Activated CD8-positive, alpha-beta memory T cell treated with anti-CD3 and anti-CD28 coated beads for 48 hours (primary cell): ENCODE measurements around the gene AFF3.

Experiments used
- DNase-seq, 3 experiments: peaks; one replicate each; pipeline ENCODE4 v3.0.0-alpha.2; 2020; ENCODE audit warnings: low read depth in 2 of 3, low spot score in 2 of 3

AFF3 gene

DNA sequence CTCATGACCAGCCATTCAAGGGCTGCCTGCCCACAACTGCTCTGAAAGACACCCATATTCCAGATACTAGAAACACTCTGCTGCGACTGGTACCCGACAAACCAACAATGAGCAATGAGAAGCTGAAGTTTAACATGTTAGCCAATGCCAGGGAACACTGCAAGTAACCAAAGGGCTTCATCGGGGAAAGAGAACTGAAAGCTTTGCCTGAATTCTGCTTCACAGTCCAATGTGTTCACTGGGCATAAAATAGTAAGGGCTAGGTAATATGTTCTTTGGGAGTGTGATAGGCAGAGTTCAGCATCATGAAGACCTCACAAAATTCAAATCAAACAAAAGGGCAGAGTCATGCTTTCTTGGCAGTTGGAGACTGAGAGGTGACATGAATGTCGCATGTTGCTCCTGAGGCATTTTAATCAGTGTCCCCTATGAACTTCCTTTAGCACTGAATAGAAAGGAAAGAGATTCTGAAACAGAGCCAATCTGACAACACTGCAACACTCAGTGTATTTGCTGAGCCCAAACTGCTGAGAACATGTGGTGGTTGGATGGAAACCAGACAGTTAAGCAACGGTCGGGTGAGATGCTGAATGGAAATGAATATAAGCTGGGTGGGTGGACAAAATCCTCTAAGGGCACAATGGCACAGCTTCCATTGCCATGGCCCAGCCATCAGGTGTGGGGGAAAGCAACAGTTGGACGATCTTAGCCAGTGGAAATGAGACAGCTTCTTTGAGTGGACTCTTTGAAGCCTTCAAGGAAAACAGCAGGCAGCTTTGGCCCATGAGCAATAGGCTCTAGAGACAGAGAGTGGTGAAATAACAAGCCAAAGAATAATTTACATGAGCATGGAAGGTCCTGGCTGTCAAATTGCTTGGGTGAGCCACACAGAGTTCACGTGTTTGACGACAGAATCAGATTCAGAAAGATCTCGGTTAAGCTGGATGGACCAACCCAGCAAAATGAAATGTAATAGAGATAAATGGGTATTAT, 277.5 kb downstream of the AFF3 start:
- DNase-seq, result no peak

DNA sequence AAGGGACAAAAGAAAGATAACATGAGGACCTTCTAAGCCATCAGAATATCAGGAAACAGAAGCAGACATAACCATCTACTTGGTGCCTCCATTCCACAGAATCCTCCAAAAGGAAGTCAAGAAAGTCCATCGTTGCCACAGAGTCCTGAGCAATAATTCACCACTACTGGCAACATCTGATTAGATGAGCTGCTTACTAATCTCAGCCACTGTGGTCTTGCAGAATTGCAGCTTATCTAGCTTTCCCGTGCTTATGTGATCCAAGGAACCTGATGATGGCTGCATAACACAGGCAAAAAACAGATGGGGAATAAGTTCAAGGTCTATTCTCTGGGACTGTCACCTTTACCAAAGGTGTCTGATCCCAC, 278.5 kb downstream of the AFF3 start:
- DNase-seq, result no peak

DNA sequence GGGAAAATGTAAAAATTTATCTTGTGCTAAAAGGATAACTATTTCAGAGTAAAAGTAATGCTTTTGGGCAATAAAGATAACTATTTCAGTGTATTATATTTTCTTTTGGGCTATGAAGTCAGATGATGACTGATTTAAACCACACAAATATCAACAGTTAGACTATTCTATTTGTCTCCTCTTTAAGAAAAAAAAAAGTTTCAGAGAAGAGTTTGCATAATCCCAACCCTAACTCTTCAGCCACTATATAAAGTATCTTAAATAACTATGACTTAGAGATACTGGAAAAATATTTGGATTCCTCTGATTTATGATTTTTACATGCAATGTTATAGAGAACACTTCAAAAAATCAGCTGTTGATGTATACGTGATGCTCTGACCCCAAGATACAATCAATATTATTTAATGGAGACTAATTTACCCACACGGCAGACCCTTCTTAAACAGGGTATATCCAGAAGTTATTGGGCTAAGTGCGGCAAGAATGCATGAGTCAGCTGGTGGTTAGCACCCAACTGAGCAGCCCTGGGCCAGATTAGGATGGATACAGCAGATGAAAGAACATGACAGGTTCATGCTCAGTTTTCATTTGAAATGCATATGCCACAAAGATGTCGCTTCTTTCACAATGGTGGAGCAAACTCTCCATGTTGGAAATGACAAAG, 279.0 kb downstream of the AFF3 start:
- no peak for DNase-seq

DNA sequence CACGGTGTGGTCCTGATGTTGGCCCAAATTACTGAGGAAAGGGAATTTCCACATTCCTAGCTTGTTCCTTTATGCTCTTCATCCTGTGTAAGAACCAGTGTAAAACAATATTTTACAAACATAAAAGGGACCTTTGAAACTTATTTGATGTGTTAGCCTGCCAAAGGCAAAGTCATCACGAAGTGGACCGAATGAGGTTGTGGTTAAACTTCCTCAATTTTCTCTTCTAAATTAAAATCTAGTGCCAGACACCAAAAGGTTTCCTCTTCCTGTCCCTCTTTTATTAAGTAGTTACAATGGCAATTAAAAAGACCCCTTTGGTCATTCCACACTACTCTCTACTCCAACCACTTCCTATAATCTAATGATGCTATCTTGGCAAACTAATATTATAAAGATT, 279.8 kb downstream of the AFF3 start:
- no peak for DNase-seq

DNA sequence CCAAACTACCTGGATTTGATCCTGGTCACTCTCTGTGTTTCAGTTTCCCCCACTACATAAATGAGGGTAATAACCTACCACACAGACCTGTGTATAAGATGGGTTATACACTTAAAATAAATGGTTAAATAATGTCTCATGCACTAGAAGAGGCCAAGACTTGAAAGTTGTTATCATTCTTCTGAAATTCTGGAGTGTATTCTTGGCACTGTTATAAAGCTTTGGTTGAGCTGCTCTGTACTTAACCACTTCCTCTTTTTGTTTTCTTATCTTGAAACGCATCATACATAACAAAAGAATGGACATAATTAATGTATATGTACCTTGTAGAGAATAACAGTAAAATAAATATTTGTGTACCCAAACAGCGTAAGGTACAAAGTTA, 281.0 kb downstream of the AFF3 start:
- DNase-seq, result no peak

DNA sequence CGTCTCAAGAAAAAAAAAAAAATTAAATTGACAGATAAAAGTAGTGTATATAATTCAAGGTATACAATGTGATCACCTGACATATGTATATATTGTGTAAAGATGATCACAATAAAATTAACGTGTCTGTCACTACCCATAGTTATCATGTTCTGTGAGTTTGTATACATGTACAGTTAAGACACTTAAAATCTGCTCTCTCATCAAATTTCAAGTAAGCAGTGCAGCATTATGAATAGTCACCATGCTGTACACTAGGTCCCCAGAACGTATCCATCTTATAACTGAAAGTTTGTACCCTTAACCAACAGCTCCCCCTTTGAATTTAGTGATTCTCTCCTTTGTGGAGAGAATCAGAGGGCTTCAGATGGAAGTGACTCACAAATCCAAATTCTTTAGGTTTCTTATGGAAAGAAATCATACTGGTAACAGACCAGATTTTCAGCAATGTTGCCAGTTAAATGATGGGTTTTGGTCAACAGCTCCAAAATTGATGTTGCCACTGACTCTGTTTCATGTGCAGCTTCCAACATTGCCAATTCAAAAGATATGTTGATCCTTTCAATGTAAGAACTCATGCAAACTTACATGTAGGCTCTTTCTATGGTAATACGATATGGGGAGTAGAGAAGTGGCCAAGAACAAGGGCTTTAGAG, 281.5 kb downstream of the AFF3 start:
- no peak for DNase-seq

DNA sequence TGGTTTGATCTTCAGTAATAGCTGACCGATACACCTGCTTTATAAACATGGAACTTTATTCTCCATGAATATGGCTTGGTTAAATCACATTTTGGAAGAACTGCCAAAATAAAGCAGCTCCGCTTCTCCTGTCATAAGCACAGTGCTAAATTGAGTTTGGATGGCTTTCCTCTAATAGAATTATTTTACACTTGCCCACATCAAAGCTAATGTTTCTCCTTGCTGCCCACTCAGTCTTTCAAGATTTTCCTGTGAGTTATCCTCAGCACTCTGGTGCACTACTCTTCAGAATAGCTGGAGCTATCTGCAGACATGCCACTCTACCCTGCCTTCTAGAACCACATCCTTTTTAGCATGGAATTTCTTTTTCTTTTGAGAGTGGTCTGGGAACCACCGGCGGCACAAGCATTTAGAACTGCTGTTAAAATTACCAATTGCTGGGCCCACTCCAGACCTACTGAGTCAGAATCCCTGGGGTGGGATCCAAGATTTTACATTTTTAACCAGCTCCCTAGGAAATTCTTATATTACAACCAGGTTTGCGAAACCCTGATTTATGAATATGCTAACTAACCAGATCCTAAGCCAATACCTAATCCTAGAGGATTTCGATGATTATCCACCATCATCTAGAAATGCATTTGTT, 283.3 kb downstream of the AFF3 start:
- no peak for DNase-seq

DNA sequence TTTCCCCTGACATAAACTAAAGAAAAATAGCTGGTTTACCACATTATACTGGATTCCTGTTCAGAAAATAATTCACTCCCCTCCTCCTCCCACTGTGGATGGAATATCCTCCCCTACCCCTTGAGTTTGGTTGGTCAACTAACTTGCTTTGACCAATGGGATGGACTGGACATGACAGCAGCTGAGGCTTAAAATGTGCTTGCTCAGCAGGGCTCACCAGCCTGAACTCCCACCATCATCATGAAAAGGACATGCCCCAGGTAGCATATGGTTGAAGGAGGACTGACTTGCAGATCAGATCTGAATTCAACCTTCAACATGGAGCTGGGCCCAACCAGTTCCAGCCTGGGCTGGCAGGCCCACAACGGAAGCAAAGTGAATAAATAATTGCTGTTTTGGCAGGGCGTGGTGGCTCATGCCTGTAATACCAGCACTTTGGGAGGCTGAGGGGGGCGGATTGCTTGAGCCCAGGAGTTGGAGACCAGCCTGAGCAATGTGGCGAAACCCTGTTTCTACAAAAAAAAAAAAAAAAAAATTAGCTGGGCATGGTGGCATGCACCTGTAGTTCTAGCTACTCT, 284.4 kb downstream of the AFF3 start:
- no peak for DNase-seq

DNA sequence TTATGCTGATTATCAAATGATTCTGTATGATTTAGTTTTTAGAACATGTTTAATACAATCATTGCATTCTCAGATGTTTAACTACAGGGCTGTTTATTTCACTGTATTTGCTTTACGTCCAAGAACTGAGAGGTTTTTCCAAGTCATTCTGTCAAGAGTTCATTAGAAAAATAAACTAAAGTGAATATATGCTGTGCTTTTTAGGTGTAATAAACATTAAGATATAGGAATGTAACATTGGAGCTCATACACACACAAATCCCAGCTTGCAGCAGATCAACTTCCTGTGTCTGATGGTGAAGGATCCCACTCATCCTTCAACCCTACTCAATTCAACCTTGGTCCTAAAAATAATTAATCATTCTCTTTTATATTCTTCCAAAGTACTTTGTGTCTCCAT, 285.0 kb downstream of the AFF3 start:
- DNase-seq, result no peak

DNA sequence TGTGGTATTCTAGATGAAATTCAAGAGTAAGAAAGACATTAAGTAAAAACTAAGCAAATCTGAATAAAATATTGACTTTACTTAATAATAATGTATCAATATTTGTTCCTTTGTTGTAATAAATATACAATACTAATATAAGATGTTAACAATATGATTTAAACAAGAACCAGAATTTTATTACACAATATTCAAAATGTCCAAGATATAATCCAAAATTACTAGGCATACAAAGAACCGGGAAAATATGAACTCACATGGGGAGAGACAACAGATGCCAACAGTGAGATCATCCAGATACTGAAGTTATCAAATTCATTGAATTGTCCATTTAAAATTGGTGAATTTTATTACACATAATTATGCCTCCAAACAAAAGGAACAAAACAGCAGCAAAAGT, 286.3 kb downstream of the AFF3 start:
- DNase-seq, result no peak

DNA sequence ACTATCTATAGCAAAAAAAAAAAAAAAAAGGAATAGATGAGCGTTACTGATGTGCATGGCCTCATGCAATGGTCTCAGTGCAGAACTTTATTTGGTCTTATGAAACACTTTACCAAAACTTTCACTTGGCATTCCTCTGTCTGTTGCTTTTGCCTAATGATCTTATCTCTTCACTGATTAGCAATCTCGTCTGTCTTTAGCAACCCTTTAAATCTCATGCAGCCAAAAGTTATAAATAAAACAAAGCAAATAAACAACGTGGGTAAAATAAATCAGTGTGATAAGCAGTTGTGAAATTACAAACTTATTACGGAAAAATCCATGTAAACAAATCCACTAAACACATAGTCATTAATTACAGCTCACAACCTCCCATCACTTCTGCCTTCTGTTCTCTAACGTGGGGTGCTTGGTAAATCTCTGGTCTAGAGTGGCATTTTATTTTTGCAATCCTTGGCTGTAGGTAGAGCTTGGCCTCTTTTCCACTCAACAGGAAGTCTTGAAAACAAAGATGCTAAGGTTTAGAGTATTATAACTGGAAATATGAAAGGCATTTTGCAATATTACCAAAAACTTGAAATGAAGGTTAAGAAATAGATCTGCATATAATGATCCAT, 288.0 kb downstream of the AFF3 start:
- no peak for DNase-seq

DNA sequence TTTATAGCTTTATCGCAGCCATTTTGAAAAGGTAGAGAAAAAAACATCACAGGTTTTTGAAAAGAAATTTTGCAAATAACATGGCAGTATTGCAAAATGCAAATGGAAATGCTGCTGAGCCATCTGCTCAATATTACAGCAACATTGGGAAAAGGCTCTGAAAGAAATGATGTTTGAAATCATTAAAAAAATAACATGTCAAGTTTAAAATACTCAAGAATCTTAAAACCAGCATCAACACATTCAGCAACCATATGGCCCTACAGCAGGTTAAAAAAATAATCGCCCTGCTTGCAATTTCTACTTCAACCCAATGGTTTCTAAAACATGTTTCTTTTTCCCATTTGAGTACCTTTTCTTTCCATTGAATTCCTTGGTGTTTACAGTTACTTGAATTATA, 289.4 kb downstream of the AFF3 start:
- no peak for DNase-seq

DNA sequence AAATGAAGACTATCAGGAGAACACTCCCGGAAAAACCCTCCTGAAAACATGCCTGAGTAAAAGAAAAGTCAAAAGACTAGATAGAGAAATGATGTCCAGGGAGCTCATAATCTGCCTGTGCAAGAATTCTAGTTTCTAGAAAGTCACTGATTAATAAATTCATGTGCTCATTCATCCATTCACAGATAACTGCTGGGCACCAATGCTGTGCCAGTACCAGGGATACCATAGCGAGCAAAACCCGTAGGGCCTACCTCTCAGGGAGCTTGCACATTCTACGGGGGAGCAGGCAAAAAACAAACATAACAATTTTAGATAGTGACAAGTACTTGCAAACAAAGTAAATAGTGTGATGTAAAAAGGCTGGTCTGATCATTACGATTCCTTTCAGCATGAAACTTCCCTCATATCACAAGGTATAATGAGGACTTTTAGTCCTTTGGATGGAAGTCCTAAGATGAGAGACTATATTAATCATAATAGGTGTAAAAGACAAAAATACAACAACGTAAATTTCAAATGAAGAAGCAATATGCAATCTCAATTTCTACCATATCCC, 289.9 kb downstream of the AFF3 start:
- no peak for DNase-seq

DNA sequence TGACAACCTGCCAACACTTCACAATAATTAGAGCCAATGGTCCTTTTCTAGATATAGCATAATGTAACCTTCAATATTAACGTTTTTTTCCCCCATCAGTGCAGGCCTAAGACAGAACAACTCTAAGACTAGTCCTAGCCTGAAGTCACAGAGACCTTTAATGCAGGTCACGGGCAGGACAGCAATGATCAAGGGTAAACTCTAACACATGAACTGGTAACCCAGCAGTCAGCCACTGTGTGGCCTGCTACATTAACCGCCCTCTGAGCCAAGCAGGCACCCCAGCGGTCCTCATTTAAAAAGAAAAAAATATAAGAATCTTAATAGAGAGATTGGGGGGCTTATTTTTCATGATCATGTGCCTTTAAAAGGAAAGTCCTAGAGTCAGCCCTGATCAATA, 290.6 kb downstream of the AFF3 start:
- DNase-seq, result no peak

DNA sequence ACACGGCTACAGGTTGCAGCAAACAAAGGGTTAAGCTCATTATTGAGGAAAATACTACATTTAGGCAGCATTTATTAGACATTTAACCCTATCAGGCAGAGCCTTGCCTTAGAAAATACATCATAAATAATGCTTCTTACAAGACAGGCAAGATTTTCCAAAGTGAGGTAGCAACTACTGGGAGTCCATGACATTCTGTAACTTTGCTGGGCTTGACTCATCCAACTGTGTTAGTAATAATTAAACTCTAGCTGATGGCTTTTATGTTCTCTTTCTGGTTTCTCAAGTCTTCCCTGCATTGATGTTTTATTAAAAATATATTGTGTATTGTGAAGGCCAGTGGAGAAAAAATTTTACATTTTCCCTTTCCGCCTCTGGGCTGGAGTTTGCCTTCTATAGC, 291.3 kb downstream of the AFF3 start:
- no peak for DNase-seq

DNA sequence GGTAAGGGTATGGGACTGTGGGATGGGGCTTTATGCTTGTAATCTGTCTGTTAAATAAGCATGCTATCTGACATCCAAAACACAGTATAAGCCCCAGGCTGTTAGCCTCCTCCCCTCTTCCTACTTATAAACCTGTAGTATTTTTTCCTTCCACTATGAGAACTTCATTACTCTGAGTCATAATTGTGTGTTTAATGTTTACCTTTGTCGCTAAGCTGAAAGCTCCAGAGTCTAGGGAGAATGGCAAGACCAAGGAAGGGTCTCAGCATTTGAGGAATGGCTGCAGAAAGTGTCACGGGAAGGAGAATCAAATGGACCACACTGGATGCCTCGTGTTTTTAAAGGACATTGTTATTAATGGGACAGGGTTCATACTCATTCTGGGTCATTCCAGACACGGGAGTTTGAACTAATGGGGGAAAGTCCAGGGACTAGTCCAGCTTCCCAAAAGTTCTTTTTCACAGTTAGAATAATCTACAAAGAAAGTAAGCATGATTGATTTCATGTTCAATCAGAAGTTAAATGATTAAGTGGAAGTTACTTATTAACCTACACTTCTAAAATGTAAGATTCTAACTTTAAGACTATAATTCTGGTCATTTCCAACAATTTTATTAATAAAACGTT, 292.2 kb downstream of the AFF3 start:
- no peak for DNase-seq

DNA sequence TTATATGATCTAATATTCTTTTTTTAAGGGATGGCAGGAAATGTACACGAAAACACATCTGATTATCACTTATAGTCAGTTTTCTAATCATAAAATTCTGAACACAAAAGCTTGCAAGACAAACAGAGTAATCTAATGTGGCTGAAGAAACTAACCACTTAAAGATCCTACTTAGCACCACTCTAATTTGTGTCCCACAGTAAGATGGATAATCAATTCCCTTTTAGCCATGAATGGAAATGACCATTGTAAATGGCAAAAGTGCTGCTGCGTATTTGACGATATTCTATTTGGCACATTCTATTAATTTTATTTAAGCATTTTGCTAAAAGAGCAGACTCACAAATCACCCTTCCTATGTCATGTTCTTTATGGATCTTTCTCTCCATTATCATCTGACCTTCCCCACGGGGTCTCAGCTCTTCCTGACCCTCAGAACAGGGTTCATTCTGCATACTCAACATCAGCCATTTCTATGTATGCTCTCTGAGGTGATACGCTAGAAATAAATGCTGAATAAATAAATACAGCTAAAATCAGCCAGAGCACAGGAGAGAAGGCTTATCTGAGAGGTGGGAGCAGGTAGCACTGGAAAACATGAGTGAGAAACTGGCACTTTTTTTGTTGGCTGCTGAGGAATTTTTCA, 295.8 kb downstream of the AFF3 start:
- DNase-seq, result no peak

DNA sequence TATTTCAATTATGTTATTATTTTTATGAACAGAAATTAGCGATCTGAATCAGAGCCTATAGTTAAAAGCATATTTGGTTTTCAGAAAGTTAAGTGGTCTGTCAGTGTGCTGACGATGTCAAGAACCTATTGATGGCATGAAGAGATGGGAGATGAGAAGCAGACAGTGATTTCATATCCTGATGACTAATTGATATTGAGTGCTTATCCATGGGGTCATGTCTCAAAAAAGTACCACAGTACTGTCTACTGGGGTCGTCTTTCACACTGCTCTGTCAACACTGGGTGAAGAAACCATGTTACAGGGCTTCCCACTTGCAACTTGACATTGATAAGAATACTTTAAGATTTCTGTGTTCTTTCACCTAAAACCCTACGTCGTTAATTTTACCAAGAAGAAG, 297.1 kb downstream of the AFF3 start:
- DNase-seq, result no peak

DNA sequence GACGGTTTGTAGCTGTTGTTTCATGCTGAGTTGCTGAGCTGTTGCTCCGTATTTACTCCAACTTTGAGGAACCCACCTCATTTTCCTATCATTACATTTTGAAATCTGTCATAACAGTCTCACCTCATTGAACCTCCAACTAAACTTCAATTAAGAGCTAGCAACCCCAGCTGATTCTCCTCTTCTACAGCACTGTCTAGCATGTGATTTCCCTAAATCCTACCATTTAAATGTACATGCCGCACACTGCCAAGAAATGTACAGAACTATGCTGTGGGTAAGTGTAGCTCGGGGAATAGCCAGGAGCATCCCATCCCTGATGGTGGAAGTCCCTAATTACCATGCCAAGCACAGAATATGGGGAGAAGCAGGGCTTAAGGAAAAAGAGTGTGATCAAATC, 299.9 kb downstream of the AFF3 start:
- DNase-seq, result no peak

DNA sequence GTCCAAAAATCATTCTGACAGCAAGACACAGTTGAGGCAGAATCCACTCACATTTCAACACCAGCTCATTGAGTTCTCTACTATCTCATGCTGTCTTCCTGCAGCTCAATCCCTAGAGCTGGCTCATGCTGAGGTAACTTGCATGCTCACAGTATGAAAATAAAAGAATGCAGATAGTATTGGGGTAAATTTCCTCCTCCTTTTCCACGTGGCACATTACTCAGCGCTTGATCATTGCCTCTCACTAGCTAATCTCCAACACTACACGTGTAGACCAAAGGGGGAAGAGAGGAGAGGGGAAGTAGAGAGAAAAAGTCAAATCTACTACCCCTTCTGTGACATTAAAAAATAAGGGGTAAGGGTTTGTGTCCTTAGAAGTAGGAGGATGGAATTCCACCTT, 300.6 kb downstream of the AFF3 start:
- DNase-seq, result no peak
